Mucosa of stomach (tissue), 1 donor: ENCODE results near the gene CHST8.
"Not testable (repeated sequence)": the region's sequence is repeated elsewhere in the genome, so short reads cannot be mapped to it uniquely, and the experiment has no call there.

Experiments
- H3K27me3 ChIP-seq: one replicate; pipeline ENCODE4 v1.7.0; 2013; ENCODE audit warnings: mild to moderate bottlenecking, low read length; ENCODE audit not compliant: control insufficient read depth, insufficient read depth
- H3K36me3 ChIP-seq: one replicate; pipeline ENCODE4 v1.7.0; 2013; ENCODE audit warnings: low read length; ENCODE audit not compliant: control insufficient read depth, insufficient read depth
- H3K4me1 ChIP-seq: one replicate; pipeline ENCODE4 v1.7.0; 2013; ENCODE audit warnings: mild to moderate bottlenecking, low read length; ENCODE audit not compliant: control insufficient read depth, insufficient read depth
- H3K4me3 ChIP-seq: one replicate; pipeline ENCODE4 v1.7.0; 2013; ENCODE audit warnings: low read length
- H3K9ac ChIP-seq: one replicate; pipeline ENCODE4 v1.7.0; 2013; ENCODE audit warnings: mild to moderate bottlenecking, low read length, moderate library complexity
- H3K9me3 ChIP-seq: one replicate; pipeline ENCODE4 v1.7.0; 2013; ENCODE audit warnings: mild to moderate bottlenecking, low read length, moderate library complexity; ENCODE audit not compliant: control insufficient read depth
- donor health status: Pancreatic carcinoma.

Gene CHST8

GRCh38 chr19:33690378-33691029 is 68.8 kb downstream of the CHST8 start:
- Histone ChIP-seq H3K36me3 (no peaks in the 10 kb centered on the region), H3K27me3 (peaks cover 5% of the 10 kb centered on the region), H3K9ac (no peak overlapping the region), H3K4me3 (no peak overlapping the region), H3K4me1 (no peaks in the 10 kb centered on the region), H3K9me3 (no peaks in the 10 kb centered on the region)

- H3K9ac ChIP-seq, result no peak overlapping the region
- no peaks in the 10 kb centered on the region for H3K36me3 ChIP-seq
- no peaks in the 10 kb centered on the region for H3K27me3 ChIP-seq
- no peaks in the 10 kb centered on the region for H3K4me1 ChIP-seq
- no peak overlapping the region for H3K4me3 ChIP-seq
- no peaks in the 10 kb centered on the region for H3K9me3 ChIP-seq
Observed at GRCh38 chr19:33691030-33691427, 69.3 kb downstream of the CHST8 start.

GRCh38 chr19:33691736-33692135 is 70.0 kb downstream of the CHST8 start:
- Histone ChIP-seq H3K4me3 (no peak overlapping the region), H3K27me3 (no peaks in the 10 kb centered on the region), H3K36me3 (no peaks in the 10 kb centered on the region), H3K9ac (no peak overlapping the region), H3K4me1 (no peaks in the 10 kb centered on the region), H3K9me3 (no peaks in the 10 kb centered on the region)

GRCh38 chr19:33693678-33694077 is 71.9 kb downstream of the CHST8 start:
- no peak overlapping the region for H3K4me3 ChIP-seq
- no peak overlapping the region for H3K9ac ChIP-seq
- no peaks in the 10 kb centered on the region for H3K4me1 ChIP-seq
- H3K36me3 ChIP-seq, result no peaks in the 10 kb centered on the region
- no peaks in the 10 kb centered on the region for H3K27me3 ChIP-seq
- H3K9me3 ChIP-seq, result no peaks in the 10 kb centered on the region

- not testable (repeated sequence) for H3K4me1 ChIP-seq, H3K4me3 ChIP-seq, H3K9me3 ChIP-seq, H3K9ac ChIP-seq, H3K36me3 ChIP-seq, H3K27me3 ChIP-seq
Observed at GRCh38 chr19:33695547-33695946, 73.8 kb downstream of the CHST8 start.

GRCh38 chr19:33697766-33698165 is 76.0 kb downstream of the CHST8 start:
- Histone ChIP-seq H3K9me3 (no peaks in the 10 kb centered on the region), H3K36me3 (no peaks in the 10 kb centered on the region), H3K4me1 (no peaks in the 10 kb centered on the region), H3K27me3 (no peaks in the 10 kb centered on the region), H3K9ac (no peak overlapping the region), H3K4me3 (no peak overlapping the region)

GRCh38 chr19:33698576-33699435 is 77.1 kb downstream of the CHST8 start:
- Histone ChIP-seq H3K27me3 (no peaks in the 10 kb centered on the region), H3K4me1 (no peaks in the 10 kb centered on the region), H3K9ac (no peak overlapping the region), H3K36me3 (no peaks in the 10 kb centered on the region), H3K9me3 (no peaks in the 10 kb centered on the region), H3K4me3 (no peak overlapping the region)

- H3K4me3 ChIP-seq, result no peak overlapping the region
- no peaks in the 10 kb centered on the region for H3K4me1 ChIP-seq
- no peak overlapping the region for H3K9ac ChIP-seq
- H3K36me3 ChIP-seq, result no peaks in the 10 kb centered on the region
- no peaks in the 10 kb centered on the region for H3K27me3 ChIP-seq
- no peaks in the 10 kb centered on the region for H3K9me3 ChIP-seq
Observed at GRCh38 chr19:33699754-33700407, 78.1 kb downstream of the CHST8 start.

- H3K9me3 ChIP-seq, result no peaks in the 10 kb centered on the region
- H3K27me3 ChIP-seq, result no peaks in the 10 kb centered on the region
- H3K36me3 ChIP-seq, result no peaks in the 10 kb centered on the region
- H3K4me1 ChIP-seq, result no peaks in the 10 kb centered on the region
- H3K9ac ChIP-seq, result no peak overlapping the region
- H3K4me3 ChIP-seq, result no peak overlapping the region
Observed at GRCh38 chr19:33700408-33701013, 78.8 kb downstream of the CHST8 start.

- H3K27me3 ChIP-seq, result no peaks in the 10 kb centered on the region
- H3K9me3 ChIP-seq, result no peaks in the 10 kb centered on the region
- no peak overlapping the region for H3K9ac ChIP-seq
- no peaks in the 10 kb centered on the region for H3K4me1 ChIP-seq
- no peaks in the 10 kb centered on the region for H3K36me3 ChIP-seq
- H3K4me3 ChIP-seq, result no peak overlapping the region
Observed at GRCh38 chr19:33701565-33701964, 79.8 kb downstream of the CHST8 start.

- Histone ChIP-seq H3K36me3 (no peaks in the 10 kb centered on the region), H3K27me3 (no peaks in the 10 kb centered on the region), H3K4me1 (no peaks in the 10 kb centered on the region), H3K9me3 (no peaks in the 10 kb centered on the region), H3K4me3 (no peak overlapping the region), H3K9ac (no peak overlapping the region)
Observed at GRCh38 chr19:33702606-33703437, 81.1 kb downstream of the CHST8 start.
